A172 (cell line): ENCODE data around the gene MCMBP. TPM values are rescaled to one million over a fixed set of nuclear protein-coding genes. Genes with fewer than 3 reads are reported as not detected.

Experiments
- DNase-seq: peaks from one replicate; pipeline ENCODE4 v3.0.0-alpha.2; 2015; ENCODE audit warnings: low spot score
- total RNA-seq: library from RNA; depleted of rRNA; stranded (reverse); fragments of >200 nt; shearing (Covaris generic); gene quantifications from 2 replicates; pipeline ENCODE4 v1.2.3, GENCODE V29; 2014; rRNA removed

MCMBP gene
- total RNA-seq, 1 experiment from 2014 or later = 125 TPM

DNA sequence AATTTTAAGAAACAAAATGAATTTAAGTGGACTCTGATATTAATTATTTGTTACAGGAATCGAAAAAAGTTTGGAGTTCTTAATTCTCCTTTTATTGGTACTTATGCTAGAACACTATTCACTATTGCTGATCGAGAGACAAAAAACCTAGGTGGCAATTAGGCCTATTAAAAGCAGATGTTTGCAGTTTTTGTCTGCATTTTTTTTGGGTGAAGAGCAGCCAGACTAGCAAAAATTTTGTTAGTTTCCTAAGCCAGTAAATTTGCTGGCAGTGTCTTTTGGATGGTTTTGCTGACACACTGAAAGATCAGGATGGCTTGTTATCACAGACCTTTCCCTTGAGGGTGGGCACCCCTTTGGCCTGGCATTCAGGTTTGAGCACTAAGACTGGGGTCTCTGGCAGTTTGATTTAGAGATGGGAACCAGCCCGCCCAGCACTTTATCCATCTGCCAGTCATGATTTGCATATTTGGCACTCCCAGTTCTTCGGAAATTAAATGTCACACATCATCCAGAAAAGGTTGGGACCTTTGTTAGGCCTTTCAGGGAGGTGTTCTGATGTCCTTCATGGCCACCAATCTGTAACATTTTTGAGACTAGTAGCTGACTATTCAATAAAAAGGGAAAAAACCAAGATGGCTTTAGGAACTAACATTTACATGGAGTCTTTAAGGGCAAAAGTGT is 89.5 kb downstream of the MCMBP start:
- no peak for DNase-seq

DNA sequence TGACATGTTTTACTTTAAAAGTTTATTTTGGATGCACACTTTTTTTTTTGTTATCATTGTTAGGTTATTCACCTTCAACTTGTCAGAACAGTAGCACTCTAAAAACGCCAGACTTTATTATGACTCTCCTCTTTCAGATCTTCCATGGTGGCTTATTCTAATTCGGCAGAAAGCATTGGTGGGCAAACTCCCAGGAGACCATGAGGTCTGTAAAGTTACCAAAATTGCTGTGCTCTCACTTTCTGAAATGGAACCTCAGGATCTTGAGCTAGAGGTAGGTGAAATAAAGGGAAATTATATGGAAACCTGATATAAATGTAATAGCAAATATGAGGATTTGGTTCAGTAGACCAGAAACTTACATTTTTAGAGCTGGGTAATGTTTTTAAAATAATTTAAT is 91.1 kb downstream of the MCMBP start:
- DNase-seq = no peak

DNA sequence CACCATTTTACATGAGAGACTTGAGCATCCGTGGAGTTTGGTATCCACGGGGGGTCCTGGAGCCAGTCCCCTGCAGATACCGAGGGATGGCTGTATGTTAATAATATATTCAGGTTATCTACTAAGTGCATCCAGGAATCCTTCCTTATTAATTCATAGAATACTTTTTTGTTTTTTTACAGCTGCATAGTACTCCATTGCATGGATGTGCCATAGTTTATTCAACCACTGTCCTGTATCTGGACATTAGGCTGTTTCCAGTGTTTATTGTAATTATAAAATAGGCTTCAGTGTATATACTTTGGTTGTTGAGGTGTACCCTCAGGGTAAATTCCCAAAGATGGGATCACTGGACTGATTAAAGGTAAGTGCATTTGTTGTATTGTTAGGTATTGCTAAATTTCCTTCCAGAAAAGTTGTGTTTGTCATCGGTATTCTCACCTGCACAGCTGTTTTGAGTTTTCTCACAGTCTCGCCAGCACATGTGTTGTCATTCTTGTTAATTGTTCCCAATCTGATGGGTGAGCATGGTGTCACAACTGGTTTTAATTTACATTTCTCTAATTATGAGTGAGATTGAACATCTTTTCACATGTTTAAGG is 91.7 kb downstream of the MCMBP start:
- DNase-seq = no peak

Other genes with a start within 250 kb of the MCMBP start
- 31.0 and 39.8 TPM in 2 replicates for gene BAG3, start 221.5 kb downstream of the MCMBP start, total RNA-seq
- gene INPP5F, start 146.8 kb downstream of the MCMBP start, total RNA-seq = 23.5 and 33.2 TPM in 2 replicates
- gene SEC23IP, start 19.9 kb upstream of the MCMBP start, total RNA-seq = 27.4 and 48.6 TPM in 2 replicates